ENCODE data around the gene F2RL2. TPM values are rescaled to one million over a fixed set of nuclear protein-coding genes. Genes with fewer than 3 reads are reported as not detected.

F2RL2 gene
- total and polyA plus RNA-seq, 12 donors, result 0.08 to 1.5 (median 0.36) TPM; not detected in 2

DNA sequence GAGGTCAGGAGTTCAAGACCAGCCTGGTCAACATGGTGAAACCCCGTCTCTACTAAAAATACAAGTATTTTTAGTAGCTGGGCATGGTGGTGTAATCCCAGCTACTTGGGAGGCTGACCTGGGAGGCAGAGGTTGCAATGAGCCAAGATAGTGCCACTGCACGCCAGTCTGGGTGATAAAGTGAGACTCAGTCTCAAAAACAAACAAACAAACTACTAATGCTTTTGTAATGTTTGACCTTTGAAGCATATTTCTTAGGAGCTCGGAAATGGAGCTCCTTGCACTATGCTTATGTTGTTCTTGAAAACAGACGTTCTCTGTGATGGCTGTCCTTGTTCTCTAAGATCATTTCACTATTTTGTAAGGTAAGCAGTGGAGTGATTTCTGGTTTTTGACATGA lies 6.0 kb downstream of the F2RL2 start:
- Histone ChIP-seq H3K9me3 (replicated peaks in 1 of 3) (no peaks in the 10 kb centered on the region), H3K4me1 (replicated peaks in 1 of 2) (no peaks in the 10 kb centered on the region), H3K27me3 (no peaks in the 10 kb centered on the region), H3K36me3 (replicated peaks in 1 of 2) (no peaks in the 10 kb centered on the region), H3K4me3 (no peak overlapping the region), H3K27ac (no peak overlapping the region)
- WGBS, 4 donors, result 60 to 66% (median 64%) methylated on average over 4 of the region's 4 CpGs
- intact Hi-C loops (cut with DNase I), result no loop called here
- TF ChIP-seq, protein P1, sequence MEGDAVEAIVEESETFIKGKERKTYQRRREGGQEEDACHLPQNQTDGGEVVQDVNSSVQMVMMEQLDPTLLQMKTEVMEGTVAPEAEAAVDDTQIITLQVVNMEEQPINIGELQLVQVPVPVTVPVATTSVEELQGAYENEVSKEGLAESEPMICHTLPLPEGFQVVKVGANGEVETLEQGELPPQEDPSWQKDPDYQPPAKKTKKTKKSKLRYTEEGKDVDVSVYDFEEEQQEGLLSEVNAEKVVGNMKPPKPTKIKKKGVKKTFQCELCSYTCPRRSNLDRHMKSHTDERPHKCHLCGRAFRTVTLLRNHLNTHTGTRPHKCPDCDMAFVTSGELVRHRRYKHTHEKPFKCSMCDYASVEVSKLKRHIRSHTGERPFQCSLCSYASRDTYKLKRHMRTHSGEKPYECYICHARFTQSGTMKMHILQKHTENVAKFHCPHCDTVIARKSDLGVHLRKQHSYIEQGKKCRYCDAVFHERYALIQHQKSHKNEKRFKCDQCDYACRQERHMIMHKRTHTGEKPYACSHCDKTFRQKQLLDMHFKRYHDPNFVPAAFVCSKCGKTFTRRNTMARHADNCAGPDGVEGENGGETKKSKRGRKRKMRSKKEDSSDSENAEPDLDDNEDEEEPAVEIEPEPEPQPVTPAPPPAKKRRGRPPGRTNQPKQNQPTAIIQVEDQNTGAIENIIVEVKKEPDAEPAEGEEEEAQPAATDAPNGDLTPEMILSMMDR (IDR thresholded peaks at IDR 0.05), result no peak
- TF ChIP-seq POLR2A (IDR thresholded peaks at IDR 0.05), result no peak
- no peak for DNase-seq

DNA sequence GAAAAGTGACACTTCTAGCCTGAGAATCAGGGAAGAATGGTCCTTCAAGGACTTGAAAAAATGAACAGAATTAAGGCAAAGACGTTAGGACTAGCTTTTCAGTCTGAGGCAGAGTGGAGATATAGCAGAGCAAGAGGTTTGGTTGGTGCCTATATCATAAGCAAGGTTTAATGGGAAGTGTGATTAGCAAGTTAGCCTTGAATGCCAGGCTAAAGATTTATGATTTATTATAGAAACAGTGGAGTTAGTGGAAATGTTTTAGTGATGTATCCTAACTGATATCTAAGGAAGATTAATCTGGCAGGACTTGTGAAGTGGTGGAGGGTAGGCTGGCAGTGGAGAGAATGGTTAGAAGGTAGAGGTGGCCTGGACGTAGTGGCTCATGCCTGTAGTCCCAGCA lies 7.0 kb downstream of the F2RL2 start:
- WGBS, 4 donors, result 83 to 89% (median 84%) methylated on average over 2 of the region's 2 CpGs

DNA sequence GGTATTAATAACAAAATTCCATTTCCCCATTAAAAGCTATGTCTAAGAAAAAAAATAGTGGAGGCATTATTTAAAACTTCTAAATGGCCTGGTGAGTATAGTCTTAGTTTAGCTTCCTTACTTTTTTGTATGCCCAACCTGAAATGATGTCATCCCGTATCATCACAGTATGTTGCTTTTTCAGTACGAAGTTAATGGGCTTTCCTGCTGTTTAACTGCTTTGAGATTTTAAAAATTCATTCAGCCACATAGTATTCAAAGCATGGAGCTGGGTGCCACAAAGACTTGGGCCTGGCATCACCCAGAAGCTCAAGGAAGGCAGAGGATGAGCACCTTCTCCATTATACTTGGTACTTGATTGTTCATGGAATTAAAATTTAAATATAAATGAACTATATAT lies 7.4 kb downstream of the F2RL2 start:
- Histone ChIP-seq H3K9me3 (replicated peaks in 1 of 3) (no peaks in the 10 kb centered on the region), H3K4me3 (no peak overlapping the region), H3K4me1 (replicated peaks in 1 of 2) (no peaks in the 10 kb centered on the region), H3K27me3 (no peaks in the 10 kb centered on the region), H3K36me3 (replicated peaks in 1 of 2) (no peaks in the 10 kb centered on the region), H3K27ac (no peak overlapping the region)
- intact Hi-C loops (cut with DNase I), result no loop called here
- TF ChIP-seq, protein P1 (IDR thresholded peaks at IDR 0.05), result no peak
- no peak for TF ChIP-seq POLR2A (IDR thresholded peaks at IDR 0.05)
- no peak for DNase-seq
- WGBS, 4 donors, result 80 to 87% (median 82%) methylated on average over 2 of the region's 2 CpGs

More for the DNA sequence above, 7.0 kb downstream of the F2RL2 start:
- no peaks in the 10 kb centered on the region for H3K4me1 ChIP-seq (replicated peaks in 1 of 2)
- no peak overlapping the region for H3K4me3 ChIP-seq
- no peak overlapping the region for H3K27ac ChIP-seq
- intact Hi-C loops (cut with DNase I), result no loop called here
- no peak for DNase-seq
- H3K36me3 ChIP-seq (replicated peaks in 1 of 2), result no peaks in the 10 kb centered on the region
- H3K9me3 ChIP-seq (replicated peaks in 1 of 3), result no peaks in the 10 kb centered on the region
- no peak for TF ChIP-seq POLR2A (IDR thresholded peaks at IDR 0.05)
- TF ChIP-seq, protein P1 (IDR thresholded peaks at IDR 0.05), result no peak
- H3K27me3 ChIP-seq, result no peaks in the 10 kb centered on the region

DNA sequence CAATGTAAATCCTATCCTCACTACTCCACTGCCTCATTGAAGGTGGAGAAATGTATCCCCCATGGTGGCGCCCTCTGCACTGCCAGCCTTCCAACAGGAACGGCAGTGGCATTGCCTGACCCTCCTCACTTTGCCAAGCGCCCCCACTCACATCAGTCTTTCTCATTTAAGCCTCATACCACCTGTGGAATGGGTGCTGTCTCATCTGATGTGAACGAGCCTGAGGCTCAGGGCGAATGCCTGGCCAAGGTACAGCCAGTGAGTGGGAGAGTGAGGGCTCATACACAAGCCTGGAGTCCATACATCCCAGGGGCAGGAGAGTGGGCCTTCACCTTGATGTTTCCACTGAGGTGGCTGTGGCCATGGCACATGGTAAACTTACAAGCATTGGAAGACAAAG lies 10.3 kb downstream of the F2RL2 start:
- H3K4me3 ChIP-seq, result no peak overlapping the region
- intact Hi-C loops (cut with DNase I), result no loop called here
- 72 to 92% (median 76%) methylated on average over 5 of the region's 5 CpGs for WGBS, 4 donors

More for the DNA sequence above, 10.3 kb downstream of the F2RL2 start:
- Histone ChIP-seq H3K4me1 (replicated peaks in 1 of 2) (no peaks in the 10 kb centered on the region), H3K27ac (no peak overlapping the region), H3K36me3 (replicated peaks in 1 of 2) (no peaks in the 10 kb centered on the region), H3K9me3 (replicated peaks in 1 of 3) (no peaks in the 10 kb centered on the region), H3K27me3 (no peaks in the 10 kb centered on the region)
- no peak for DNase-seq
- TF ChIP-seq, protein P1 (IDR thresholded peaks at IDR 0.05), result no peak
- TF ChIP-seq POLR2A (IDR thresholded peaks at IDR 0.05), result no peak
